Kidney capillary endothelial cell (primary cell): ENCODE measurements around the gene CD99L2.
"Not testable (repeated sequence)": the region's sequence is repeated elsewhere in the genome, so short reads cannot be mapped to it uniquely, and the experiment has no call there.

Source experiments
- DNase-seq: peaks from one replicate; pipeline ENCODE4 v3.0.0-alpha.2; 2018; ENCODE audit warnings: low spot score

CD99L2 gene

DNA sequence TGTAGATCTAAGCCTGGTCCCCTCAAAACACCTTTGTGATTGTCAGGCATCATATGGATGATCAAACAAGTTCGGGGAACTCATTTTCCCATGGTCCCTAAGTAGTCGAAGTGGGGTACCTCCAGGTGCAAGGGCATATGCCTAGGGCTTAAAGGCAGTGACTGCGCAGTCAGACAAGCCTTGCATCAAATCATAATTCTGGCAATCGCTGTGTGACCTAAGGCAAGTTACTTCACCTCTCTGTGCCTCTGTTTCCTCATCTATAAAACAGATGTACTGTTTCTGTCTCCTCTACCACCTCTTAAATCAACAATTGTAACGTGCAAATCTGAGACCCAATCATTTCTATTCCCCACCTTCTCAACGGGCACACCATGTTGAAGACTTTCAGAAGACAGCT lies 1.8 kb downstream of the CD99L2 start:
- DNase-seq: no peak

DNA sequence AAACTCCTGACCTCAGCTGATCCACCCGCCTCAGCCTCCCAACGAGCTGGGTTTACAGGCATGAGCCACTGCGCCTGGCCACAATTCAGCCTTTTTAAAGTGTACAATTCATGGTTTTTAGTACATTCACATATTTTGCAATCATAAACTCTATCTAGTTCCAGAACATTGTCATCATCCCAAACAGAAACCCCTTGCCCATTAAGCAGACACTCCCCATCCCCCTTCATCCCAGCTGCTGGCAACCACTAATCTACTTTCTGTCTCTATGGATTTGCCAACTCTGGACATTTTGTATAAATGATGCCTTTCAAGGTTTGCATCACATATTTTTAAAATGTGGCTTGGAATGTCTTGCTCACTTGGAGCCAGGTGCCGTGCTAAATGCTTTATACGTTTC lies 4.5 kb downstream of the CD99L2 start:
- DNase-seq: no peak

DNA sequence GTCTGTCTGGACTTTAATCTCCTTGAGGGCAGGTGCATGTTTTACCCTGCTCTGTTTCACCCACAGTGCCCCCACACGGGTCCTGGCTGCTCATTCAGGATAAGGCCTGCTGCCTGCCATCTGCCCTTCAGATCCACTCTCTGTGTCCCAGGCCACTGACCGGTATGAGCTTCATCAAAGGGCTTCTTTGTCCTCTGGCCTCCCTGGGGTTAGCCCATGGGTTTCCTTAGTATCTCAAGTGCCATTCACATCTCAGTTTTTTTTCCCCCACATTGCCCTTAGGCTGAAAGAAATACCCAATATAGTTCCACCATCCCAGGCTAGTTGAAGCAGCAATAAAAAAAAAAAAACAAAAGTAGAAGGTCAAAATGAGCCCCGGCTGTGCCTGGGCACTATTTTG lies 9.3 kb downstream of the CD99L2 start:
- DNase-seq: no peak

DNA sequence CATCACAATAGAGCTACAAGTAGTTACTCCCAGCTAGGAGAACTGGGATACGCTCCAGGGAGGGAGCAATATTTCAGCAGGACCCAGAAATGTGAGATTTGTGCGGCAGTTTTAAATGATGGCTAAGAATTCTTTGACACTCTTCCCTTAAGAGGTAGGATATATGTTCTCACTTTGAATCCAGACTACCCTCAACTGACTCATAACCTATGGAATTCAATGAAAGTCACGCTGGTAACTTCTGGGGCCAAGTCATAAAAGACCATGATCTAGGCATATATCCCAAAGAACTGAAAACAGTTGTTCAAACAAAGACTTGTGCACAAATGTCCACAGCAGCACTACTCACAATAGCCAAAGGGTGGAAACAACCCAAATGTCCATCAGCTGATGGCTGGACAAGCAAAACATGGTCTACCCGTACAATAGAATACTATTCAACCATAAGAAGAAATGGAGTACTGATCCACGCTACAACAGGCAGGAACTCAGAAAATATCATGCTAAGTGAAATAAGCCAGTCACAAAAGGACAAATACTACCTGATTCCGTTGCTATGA lies 10.5 kb downstream of the CD99L2 start:
- DNase-seq: no peak

- not testable (repeated sequence) for DNase-seq
Measured at GRCh38 chrX:150887268-150887667, 11.2 kb downstream of the CD99L2 start.

DNA sequence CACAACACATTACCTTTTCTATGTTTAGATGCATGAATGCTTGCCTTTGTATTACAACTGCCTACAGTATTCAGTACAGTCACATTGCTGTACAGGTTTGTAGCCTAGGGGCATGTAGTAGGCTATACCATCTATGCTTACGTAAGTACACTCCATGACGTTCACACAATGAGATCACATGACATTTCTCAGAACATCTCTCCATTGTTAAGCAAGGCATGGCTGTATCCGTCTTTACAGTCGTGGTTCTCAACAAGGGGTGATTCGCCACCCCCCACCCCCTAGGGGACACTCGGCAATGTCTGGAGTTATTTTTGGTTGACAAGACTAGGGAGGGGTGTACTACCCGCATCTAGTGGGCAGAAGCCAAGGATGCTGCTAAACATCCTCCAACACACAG lies 12.1 kb downstream of the CD99L2 start:
- DNase-seq: no peak

- DNase-seq: no peak
Measured at GRCh38 chrX:150880808-150881165, 17.7 kb downstream of the CD99L2 start.

DNA sequence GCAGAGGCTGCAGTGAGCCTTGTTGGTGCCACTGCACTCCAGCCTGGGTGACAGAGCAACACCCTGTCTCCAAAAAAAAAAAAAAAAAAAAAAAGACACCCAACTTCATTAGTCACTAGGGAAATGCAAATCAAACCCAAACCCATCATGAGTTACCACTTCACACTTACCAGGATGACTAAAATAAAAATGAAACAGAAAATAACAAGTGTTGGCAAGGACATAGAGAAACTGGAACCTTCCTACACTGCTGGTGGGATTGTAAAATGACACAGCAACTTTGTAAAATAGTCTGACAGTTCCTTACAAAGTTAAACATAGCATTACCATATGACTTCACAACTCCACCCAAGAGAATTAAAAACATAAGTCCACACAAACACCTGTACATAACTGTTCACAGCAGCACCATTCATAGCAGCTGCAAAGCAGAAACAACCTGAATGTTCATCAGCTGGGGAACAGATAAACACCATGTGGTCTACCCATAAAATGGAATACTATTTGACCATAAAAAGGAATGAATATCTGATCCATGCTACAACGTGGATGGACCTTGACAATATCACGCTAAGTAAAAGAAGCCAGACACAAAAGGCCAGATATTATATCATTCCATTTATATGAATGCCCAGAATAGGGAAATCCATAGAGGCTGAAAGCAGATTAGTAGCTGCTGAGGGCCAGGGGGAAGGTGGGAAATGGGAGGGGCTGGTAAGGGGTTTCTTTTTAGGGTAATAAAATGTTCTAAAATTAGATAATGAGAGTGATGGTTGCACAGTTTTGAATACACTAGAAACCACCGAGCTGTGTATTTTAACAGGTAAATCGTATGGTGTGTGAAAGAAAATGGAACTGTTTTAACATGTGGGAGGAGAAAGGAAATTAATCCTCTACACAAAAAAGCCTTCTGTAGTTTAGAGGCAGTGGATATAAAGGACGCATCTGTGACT lies 18.3 kb downstream of the CD99L2 start:
- DNase-seq: no peak

DNA sequence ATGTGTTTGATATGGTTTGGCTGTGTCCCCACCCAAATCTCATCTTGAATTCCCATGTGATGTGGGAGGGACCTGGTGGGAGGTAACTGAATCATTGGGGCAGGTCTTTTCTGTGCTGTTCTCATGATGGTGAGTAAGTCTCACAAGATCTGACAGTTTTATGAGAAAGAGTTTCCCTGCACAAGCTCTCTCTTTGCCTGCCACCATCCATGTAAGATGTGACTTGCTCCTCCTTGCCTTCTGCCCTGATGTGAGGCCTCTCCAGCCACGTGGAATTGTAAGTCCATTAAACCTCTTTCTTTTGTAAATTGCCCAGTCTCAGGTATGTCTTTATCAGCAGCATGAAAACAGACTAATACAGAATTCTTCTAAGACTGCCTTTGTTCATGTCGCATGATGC lies 22.8 kb downstream of the CD99L2 start:
- DNase-seq: not testable (repeated sequence)

GRCh38 chrX:150874448-150874847 lies 24.0 kb downstream of the CD99L2 start:
- DNase-seq: no peak

DNA sequence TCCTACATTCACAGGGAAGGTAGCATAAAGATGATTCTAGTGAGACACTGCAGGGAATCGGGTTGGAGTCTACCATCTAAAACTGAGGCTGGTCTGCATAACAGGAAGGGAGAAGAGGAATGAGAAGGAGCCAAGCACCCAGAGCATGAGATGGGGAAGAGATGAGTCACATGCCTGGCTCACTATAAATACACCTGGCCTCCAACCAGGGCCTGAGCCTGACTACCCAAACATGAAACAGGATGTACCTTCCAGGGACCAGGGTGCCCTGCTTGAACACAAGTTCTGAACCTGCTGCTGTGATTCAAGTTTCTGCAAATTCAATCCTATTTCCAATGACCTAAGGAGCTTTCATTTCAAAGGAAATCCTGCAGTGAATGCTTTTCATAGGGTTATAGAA lies 24.9 kb downstream of the CD99L2 start:
- DNase-seq: no peak

GRCh38 chrX:150872773-150873336 lies 25.6 kb downstream of the CD99L2 start:
- DNase-seq: no peak

- no peak for DNase-seq
Measured at GRCh38 chrX:150871341-150871811, 27.1 kb downstream of the CD99L2 start.

DNA sequence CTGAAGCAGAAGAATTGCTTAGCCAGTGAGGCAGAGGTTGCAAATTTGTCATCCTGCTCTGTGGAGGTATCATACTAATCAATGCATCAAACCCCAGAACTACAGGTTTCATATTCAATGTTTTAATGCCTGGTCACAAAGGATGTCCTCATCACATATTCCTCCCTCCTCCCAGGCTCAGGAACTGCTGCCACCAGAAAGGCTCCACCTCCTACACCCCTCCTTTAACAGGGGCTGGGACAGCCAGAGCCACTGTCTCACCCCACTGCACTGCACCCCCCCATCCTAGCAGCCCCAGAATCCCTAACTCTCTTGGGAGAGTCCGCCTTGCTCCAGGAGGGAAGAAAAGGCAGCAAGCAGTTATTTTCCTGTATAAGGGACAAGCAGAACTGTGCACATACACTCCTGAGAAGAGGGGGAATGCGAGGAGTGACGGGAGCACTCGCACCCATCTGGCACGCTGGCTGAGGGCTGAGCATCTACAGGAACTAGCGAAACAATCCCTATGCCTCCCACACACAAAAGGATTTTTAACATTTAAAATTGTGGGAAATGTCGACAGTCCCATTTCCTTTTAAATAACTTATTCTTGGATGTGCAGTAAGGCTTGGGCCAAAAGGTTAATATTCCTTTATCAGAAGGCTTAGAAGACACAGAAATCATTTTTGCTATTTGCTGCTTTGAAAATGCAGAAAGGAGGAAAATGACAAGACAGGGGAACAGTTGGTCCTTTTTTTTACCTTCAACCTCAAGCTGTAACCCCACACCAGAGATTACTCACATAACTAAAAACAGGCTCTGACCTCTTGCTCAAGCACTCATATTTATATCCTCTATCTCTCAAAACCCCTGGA lies 27.8 kb downstream of the CD99L2 start:
- no peak for DNase-seq

DNA sequence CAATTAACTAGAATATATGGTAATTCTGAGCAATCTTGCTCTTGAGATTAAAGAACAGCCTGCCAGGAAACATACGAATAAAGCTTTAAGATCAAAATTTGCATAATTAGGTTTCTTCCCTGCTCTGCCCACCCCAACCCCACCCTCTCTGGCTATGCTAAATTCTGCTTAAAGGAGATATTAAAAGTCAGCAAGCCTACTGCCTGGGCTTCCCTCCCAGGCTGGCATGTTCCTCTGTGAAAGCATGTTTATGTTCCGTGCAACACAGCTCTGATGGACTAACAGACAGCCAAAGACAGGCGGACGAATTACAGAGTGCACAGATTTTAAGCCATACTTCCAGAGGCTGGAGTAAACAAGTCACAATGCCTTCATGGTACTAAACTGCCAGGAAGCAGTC lies 28.4 kb downstream of the CD99L2 start:
- DNase-seq: no peak

DNA sequence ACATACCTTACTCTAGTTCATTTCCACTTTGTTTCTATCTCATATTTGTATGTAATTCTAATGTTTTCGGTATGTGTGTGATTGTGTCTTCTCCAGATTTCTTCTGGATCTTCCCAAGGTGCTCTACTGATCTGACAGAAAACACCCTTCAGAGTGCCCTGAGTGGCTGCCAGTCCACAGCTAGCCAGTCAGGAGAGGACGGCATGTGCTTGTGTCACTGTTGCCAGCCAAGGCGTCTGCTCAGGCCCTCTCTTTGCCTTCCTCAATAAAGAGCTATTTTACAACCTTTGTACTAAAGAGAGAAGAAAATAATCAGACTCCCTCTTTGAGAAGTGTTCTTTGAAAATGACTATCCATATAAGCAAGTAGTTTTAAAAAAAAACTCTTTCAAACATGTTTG lies 29.0 kb downstream of the CD99L2 start:
- DNase-seq: no peak

DNA sequence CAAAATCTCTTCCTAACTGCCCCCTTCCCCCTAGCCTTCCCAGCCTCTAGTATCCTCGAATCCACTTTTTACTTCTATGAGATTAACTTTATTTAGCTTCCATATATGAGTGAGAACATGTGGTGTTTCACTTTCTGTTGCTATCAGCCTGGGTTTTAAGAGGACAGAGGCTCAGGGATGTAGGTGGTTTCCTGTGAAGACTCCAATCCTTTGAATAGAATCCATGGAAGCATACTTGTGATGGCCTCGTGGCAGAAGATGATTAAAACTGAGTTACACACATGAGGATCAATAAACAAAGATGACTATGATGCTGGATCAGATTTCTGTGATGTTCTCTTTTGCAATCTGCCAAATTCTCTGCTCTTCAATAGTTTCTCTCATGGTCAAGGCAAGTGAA lies 29.8 kb downstream of the CD99L2 start:
- DNase-seq: no peak

DNA sequence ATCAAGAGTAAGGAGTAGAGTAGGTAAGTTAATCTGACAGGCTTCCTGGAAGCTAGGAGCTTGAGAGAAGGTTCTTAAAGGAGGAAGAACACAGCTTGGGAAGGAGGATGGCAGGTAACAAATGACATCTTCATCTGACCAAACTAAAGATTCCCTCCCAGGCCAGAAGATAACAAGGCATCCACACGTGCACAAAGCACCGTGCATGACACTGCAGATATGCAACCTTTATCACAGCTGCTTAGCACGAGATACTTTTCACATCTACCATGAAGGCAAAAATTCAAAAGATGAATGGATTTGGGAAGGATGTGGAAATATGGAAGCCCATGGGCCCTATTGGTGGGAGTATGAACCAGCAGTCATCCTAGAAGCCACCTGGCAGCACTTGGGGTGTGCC lies 34.3 kb downstream of the CD99L2 start:
- no peak for DNase-seq

DNA sequence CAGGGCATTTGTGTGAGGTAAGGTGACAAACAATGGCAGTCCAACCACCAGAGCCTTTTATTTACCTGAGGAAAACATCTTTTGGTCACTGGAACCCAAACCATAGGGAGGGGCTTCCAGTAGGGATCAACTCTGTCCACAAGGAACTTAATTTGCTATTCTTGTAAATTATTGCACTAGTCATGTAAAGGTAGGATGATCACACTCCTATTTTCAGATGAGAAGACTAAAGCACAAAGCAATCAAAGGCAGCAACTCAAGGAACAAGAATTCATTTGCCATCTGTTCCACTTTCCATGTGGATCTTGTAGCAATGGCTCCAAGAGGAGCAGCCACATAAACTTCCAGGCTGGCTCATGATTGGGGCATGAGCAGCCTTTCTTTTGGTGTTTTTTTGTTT lies 35.3 kb downstream of the CD99L2 start:
- DNase-seq: no peak

GRCh38 chrX:150857453-150857852 lies 41.0 kb downstream of the CD99L2 start:
- no peak for DNase-seq

- no peak for DNase-seq
Measured at GRCh38 chrX:150856785-150857184, 41.7 kb downstream of the CD99L2 start.

DNA sequence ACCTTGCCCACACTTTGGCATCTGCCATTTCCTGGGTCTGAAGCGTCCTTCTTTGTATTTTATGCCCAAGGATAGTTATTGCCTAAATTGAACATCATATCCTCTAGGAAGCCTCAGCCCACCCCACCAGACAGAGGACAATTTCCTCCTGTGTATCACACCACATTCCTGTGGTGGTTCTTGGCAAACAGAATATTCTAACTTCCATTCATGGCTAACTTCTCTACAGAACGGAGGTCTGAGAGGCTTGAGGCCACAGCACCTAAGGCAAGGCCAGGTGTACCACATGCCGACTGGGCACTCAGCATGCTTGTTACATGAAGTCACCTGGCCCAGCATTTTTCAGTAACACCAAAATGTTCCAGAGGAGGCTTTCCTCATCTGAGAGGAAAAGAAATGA lies 42.4 kb downstream of the CD99L2 start:
- no peak for DNase-seq
